Measurements from ENCODE around the gene BRSK1. TPM values are rescaled to one million over a fixed set of nuclear protein-coding genes. Genes with fewer than 3 reads are reported as not detected.

BRSK1 gene
- total RNA-seq, 1 donor from 2014 or later = 24.1 TPM

- peaks cover 2% of the 10 kb centered on the region for H3K27me3 Mint-ChIP-seq (ENCODE audit: insufficient read depth, low read depth)
- Histone ChIP-seq H2AFZ (replicated peaks) (no peak overlapping the region), H3K79me2 (ENCODE audit: low read depth) (peaks cover 52% of the 10 kb centered on the region), H3K27ac (peak overlapping the region; percentile 11), H3K27me3 (no peaks in the 10 kb centered on the region), H3K4me2 (peak overlapping the region; percentile 94), H3K9me3 (ENCODE audit: low read depth) (no peaks in the 10 kb centered on the region), H3K36me3 (no peaks in the 10 kb centered on the region), H3K4me3 (peak overlapping the region; percentile 71), H3F3A (ENCODE audit: low read depth) (peaks cover 21% of the 10 kb centered on the region), H3K4me1 (peaks cover 20% of the 10 kb centered on the region), H4K20me1 (ENCODE audit: low read depth) (peaks cover 48% of the 10 kb centered on the region), H3K9ac (peak overlapping the region; percentile 77)
- H3K4me3 Mint-ChIP-seq = peak overlapping the region; percentile 91
- no peak overlapping the region for H3K27ac Mint-ChIP-seq
- peak; percentile 42 for DNase-seq (ENCODE audit: low spot score)
- peaks cover 49% of the 10 kb centered on the region for H3K4me1 Mint-ChIP-seq
- H3K36me3 Mint-ChIP-seq = no peaks in the 10 kb centered on the region
- TF ChIP-seq EZH2phosphoT487 (IDR thresholded peaks at IDR 0.05) = no peak
- TF ChIP-seq CTCF (IDR thresholded peaks at IDR 0.05) = no peak
- TF ChIP-seq EZH2 (IDR thresholded peaks at IDR 0.05) = no peak
- H3K9me3 Mint-ChIP-seq = no peaks in the 10 kb centered on the region
Measured at GRCh38 chr19:55258476-55258827, 25.3 kb upstream of the BRSK1 start.

DNA sequence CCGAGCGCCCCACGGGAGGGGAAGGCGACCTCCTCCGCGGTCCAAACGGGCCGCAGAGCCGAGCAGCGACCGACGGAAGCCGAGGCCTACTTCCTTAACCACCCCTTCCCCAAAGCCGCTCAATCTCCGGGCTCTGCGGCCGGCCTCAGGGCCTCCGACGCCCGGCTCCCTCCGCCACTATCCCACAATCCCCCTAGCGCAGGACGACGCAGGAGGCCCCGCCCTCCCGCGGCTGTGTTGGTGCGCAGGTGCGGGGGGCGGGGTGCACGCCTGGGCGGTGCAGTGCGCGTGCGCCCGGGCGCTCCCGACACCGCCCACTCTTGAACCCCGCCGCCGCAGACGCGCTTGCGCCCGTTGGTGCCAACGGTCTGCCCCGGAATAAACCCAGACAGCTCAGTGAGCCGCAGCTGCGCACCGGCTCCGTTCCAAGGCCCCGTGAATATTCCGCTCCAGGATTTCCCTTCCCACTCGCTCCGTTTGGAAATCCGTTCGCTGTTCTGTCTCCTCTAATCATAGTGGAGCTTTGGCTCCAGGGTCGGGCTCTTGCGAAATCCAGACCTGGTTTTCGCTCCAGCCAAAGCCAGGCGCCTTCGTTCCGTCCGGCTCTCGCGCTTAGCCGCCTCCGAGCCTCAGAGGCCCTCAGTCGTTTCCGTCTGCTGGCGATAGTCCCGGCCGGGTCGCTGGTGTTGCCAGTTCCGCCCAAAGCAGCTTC lies 24.8 kb upstream of the BRSK1 start, which contains the start of gene PPP6R1:
TSS of gene PPP6R1 (minus strand) at position 190 of the 712 bp plus-strand sequence. CDS start 11,914 bp downstream, outside the sequence.
- peaks cover 20% of the 10 kb centered on the region for H3K4me1 ChIP-seq
- H3K9ac ChIP-seq = peak within 1 kb of the TSS; percentile 77
- no peaks in the 10 kb centered on the region for H3K36me3 Mint-ChIP-seq
- peaks cover 44% of the 10 kb centered on the region for H3K4me1 Mint-ChIP-seq
- H2AFZ ChIP-seq (replicated peaks) = peak within 1 kb of the TSS; percentile 75
- peaks cover 2% of the 10 kb centered on the region for H3K27me3 Mint-ChIP-seq (ENCODE audit: insufficient read depth, low read depth)
- no peaks in the 10 kb centered on the region for H3K9me3 ChIP-seq (ENCODE audit: low read depth)
- peaks cover 47% of the 10 kb centered on the region for H3K79me2 ChIP-seq (ENCODE audit: low read depth)
- peak; percentile 98 for DNase-seq (ENCODE audit: low spot score)
- peak within 1 kb of the TSS; percentile 94 for H3K4me2 ChIP-seq
- peaks cover 43% of the 10 kb centered on the region for H4K20me1 ChIP-seq (ENCODE audit: low read depth)
- H3K27ac ChIP-seq = peak within 1 kb of the TSS; percentile 79
- H3K27me3 ChIP-seq = no peaks in the 10 kb centered on the region
- H3K36me3 ChIP-seq = no peaks in the 10 kb centered on the region
- H3K4me3 Mint-ChIP-seq = peak within 1 kb of the TSS; percentile 99
- H3K9me3 Mint-ChIP-seq = no peaks in the 10 kb centered on the region
- peak within 1 kb of the TSS; percentile 99 for H3K27ac Mint-ChIP-seq
- peaks cover 21% of the 10 kb centered on the region for H3F3A ChIP-seq (ENCODE audit: low read depth)
- peak within 1 kb of the TSS; percentile 71 for H3K4me3 ChIP-seq
- TF ChIP-seq CTCF (IDR thresholded peaks at IDR 0.05) (no peak), EZH2 (IDR thresholded peaks at IDR 0.05) (peak; percentile 31)

DNA sequence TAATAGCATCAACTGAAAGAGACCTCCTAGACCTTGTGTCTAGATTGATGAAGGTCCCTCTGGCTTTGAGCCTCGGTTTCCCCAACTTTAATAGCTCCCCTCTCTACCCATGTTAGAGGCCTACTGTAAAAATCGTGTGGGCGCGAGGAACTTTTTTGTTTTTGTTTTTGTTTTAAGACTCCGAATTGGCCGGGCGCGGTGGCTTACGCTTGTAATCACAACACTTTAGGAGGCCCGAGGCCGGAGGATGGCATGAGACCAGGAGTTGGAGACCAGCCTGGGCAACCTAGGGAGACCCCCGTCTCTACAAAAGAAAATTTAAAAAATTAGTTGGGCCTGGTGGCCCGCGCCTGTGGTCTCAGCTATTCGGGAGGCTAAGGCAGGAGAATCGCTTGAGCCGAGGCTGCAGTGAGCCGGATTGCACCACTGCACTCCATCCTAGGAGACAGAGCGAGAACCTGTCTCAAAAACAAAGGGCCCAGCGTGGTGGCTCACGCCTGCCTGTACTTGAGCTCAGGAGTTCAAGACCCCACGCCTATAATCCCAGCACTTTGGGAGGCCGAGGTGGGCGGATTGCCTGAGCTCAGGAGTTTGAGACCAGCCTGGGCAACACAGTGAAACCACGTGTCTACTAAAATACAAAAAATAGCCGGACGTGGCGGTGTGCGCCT lies 24.1 kb upstream of the BRSK1 start:
- no peak for DNase-seq (ENCODE audit: low spot score)
- no peak for TF ChIP-seq CTCF (IDR thresholded peaks at IDR 0.05)
- TF ChIP-seq EZH2phosphoT487 (IDR thresholded peaks at IDR 0.05) = no peak
- no peak for TF ChIP-seq EZH2 (IDR thresholded peaks at IDR 0.05)
- Histone ChIP-seq H3K27me3 (no peaks in the 10 kb centered on the region), H3K4me1 (peaks cover 20% of the 10 kb centered on the region), H3K9me3 (ENCODE audit: low read depth) (no peaks in the 10 kb centered on the region), H2AFZ (replicated peaks) (peak overlapping the region; percentile 75), H4K20me1 (ENCODE audit: low read depth) (peaks cover 36% of the 10 kb centered on the region), H3K36me3 (no peaks in the 10 kb centered on the region), H3K9ac (peak overlapping the region; percentile 38), H3F3A (ENCODE audit: low read depth) (peaks cover 21% of the 10 kb centered on the region), H3K27ac (peak overlapping the region; percentile 79), H3K79me2 (ENCODE audit: low read depth) (peaks cover 40% of the 10 kb centered on the region), H3K4me2 (peak overlapping the region; percentile 94), H3K4me3 (peak overlapping the region; percentile 71)
- Mint-ChIP-seq H3K27ac (peak overlapping the region; percentile 99), H3K4me3 (peak overlapping the region; percentile 91), H3K4me1 (peaks cover 39% of the 10 kb centered on the region), H3K9me3 (no peaks in the 10 kb centered on the region), H3K27me3 (ENCODE audit: insufficient read depth, low read depth) (peaks cover 2% of the 10 kb centered on the region), H3K36me3 (no peaks in the 10 kb centered on the region)

All from neural progenitor cell (in vitro differentiated cells).